NCI-H187 treated with DMSO at 0.1 percent for 48 hours (cell line): Measurements from ENCODE around the gene TTC31.
A peak's percentile ranks its signal among the peaks of the same experiment; 100 is the strongest.
"Not testable (repeated sequence)": the region's sequence is repeated elsewhere in the genome, so short reads cannot be mapped to it uniquely, and the experiment has no call there.

Source experiments
- DNase-seq: peaks from one replicate; lab custom pipeline; 2025; lab: John Stamatoyannopoulos, UW

Gene TTC31

DNA sequence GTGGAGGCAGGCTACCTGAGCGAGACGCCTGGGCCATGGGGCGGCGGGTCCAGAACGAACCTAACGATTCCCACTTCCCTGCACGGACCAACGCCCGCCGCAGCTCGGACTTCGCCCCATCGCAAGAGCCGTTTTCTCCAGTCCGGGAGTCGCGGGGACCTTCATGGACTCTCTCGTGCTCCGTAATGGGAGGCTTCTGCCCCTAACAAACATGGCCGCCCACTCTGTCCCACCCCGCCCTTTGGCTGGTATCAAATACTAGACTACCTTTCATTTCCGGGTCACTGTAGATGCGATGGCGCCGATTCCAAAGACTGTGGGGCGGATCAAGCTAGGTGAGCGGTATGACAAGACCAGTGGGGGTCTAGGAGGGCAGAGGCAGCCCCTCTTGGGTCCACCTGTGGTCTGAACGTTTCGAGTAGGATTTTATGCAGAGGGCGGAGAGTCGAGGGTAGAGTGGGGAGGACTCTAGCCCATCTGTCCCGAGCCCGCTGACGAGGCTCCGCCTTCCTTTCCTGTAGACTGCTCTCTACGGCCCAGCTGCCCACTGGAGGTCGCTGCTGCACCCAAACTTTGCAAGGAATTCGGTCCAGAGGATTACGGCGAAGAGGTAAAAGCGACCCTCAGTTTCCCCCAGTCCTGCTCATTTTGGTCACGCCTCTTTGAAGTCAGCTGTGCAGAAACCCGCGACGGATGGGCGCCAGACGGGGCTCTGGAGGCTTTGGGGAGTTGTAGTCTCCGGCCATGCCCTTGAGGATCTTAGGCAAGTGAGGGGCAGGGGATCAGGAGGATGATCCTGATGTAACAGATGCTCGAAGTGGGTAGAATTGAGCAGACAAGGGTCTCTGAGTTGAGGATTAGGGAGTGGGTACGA lies at the start of gene TTC31, which contains the start of gene CCDC142:
Gene TTC31 (plus strand): TSS at position 281 of the 874 bp plus-strand sequence. CDS start 15 bp downstream, at position 296.
Gene CCDC142 (minus strand): TSS at position 198 of the 874 bp plus-strand sequence. CDS start 161 bp downstream, at position 37.
- peak; percentile 56 for DNase-seq

DNA sequence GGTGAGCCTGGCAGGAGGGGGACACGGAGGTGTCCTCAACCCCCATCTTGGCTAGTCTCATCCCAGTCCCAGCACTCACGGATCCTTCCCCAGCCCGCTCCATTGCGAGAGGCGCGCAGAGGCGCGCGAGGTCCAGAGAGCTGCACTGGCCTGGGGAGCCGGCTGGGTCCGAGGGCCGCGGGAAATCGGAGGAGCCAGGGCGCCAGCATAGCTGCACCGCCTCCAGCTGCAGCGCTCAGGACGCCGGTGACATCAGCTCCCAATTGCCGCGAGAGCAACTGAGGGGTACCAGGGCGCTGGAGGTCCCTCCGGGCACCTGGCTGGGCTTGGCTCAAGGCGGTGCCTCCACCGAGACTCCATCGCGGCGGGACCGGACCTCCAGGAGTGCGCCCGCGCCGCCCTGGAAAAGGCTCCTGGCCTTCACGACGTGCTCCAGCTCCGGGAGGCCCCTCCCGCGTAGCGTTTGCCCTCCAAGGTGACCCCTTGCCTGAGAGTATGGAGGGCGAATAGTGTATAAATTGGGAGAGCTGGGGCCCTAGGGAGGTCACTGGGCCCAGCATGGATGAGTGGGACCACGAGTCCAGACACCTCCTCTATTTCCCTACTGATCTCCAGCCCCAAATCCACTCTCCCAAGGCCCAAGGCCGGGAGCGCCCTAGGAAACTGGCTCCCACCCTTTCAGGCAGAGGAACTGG lies 46.6 kb upstream of the TTC31 start:
- no peak for DNase-seq

DNA sequence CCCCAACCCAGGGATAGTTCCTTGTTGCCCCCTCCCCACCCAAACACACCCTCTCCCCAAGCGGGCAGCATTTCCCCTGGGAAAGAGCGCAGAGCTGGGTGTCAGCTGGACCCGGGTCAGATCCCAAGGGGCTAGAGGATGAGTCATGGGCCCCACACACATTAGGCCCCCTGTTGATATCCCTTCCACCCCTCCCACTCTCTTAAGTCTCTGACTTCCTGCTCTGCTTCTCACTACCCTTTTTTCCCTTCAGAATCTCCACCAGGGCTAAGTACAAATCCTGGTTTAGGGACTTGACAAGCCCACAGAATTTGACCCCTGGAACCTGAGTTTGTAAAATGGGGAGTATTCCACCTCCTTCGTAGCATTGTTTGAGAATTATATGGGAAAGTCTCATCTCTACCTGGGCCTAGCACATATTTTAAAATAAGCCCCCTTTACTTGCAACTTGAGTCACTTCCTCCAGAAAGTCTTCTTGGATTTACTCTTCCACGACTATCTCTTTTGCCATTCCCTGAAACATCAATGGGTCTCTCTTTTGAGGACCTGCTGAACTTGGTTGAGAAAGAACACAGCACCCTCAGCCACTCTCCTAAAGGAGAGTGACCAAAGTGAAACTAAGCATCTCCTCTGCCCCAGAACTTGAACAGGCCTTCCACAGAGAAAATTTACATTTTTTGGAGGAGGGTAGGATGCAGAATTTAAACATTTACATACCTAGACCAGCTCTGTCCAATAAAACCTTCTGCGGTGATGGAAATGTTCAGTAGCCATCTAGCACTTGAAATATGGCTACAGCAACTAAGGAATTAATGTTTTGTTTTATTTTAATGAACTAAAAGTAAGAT lies 45.8 kb upstream of the TTC31 start:
- DNase-seq: no peak

DNA sequence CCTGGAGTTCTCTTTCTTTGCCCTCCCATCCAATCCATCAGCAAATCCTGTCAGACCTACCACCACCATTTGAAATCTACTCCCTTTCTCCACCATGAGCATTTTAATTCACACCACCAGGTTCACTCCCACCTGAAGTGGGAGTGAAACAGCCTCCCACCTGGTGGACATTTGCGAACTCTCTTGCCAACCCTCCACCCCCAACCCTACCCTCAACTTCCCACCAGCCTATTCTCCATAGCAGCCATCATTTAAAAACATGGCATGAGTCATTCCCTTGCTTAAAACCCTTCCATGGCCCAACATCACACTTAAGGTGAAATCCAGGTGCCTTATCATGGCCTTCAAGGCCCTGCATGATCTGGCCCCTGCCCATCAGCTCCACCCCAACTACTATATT lies 44.6 kb upstream of the TTC31 start:
- no peak for DNase-seq

DNA sequence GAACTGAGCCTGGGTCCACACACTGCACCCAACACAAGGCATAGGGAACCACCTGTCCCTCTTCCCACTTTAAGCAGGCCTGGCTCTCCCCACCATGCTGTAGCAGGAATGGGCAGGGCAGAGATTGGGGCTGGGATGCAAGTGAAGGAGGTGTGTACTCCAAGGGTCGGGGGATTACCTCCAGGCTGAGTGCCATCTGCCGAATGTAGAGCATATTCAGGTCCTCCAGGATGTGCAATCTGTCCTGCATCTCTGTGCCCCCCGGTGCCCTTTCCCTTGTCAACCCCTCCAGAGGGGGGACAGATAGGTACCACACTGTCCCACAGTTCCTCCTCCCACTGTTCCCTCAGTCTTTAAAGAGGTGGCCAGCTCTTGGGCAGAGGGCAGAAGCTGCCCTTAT lies 43.5 kb upstream of the TTC31 start:
- no peak for DNase-seq

DNA sequence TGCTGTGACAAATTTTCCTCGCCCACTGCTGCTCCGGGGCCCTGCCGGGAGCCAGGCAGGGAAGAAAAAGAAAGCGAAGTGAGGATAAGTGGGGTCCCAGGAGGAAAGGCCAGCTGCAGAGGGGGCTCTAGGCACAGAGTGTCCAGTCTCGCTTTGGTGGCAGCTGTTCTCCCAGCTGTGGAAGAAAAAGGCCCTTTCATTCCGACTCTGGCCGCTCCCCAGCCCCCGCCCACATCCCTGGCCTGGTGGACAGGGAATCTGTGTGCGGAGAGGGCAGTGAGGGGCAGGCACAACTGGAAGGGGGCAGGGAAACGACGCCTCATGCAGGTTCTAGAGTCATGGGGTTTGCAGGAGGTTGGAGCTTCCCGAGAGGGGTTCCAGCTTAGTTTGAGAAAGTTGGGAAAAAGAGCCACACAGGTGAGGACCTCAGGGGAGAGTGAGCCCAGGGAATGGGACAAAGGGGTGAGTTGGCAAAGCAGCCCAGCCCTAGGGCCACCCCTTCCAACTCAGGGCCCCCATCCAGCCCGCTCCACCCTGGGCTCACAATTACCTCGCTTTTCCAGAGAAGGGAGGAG lies 43.0 kb upstream of the TTC31 start:
- DNase-seq: no peak

DNA sequence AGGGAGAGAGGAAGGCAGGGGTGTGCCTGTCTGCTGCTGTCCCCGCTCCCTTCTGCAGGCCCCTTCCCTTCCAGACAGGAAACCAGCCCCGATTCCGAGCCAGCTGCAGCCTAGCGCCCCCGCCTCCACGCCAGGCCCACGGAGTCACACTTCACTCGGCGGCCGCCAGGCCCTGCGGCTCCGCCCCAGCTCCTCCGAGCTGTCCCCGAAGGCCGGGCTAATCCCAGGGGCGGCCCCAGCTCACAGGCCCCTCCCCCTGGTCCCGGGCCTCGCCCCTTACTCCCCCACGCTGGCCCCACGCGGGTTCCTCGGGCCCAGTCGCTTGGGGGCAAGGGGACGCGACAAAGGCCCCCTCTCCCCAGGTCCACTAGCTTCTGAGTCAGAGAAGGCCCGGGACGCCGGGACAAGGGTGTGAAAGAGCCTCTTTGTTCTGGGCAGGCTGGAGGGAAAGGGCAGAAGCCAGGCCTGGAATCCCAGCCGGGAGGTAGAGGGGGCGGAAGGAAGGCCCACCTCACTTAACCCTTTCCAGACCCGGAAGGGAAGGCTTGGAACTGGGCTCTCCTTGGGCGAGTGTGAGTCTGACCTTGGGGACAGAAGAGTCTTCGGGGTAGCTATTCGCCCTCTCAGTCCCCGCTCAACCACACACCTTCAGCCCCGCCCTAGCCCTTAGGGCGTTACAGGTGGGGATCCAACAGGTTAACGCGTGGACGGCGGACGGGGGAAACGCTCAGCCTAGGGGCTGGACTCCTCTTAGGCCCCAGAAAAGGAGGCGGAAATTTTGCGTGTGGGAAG lies 42.3 kb upstream of the TTC31 start:
- no peak for DNase-seq

DNA sequence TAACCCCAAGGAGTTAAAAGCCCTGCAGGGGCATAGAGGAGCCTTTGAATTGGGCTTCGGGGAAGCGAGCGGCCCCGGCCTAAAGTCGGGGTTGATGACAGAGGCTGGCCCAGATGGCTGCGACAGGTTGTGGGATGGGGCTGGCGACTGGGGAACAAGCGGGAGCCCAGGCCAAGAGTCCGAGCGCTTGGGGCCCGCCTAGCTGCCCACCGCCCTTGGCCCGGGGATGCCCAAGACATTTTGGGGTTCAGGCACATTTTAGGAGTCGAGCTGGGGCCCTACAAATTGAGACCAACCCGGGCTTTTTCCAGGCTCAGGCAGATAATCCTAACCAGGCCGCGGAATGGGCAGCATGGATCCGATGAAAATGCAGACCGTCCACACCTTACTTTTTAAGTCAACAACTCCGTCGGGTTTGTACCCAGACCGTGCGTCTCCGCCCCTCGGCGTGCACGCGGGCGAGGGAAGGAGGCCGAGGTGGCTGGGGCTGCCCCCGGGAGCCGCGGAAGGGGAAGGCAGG lies 41.7 kb upstream of the TTC31 start:
- no peak for DNase-seq

DNA sequence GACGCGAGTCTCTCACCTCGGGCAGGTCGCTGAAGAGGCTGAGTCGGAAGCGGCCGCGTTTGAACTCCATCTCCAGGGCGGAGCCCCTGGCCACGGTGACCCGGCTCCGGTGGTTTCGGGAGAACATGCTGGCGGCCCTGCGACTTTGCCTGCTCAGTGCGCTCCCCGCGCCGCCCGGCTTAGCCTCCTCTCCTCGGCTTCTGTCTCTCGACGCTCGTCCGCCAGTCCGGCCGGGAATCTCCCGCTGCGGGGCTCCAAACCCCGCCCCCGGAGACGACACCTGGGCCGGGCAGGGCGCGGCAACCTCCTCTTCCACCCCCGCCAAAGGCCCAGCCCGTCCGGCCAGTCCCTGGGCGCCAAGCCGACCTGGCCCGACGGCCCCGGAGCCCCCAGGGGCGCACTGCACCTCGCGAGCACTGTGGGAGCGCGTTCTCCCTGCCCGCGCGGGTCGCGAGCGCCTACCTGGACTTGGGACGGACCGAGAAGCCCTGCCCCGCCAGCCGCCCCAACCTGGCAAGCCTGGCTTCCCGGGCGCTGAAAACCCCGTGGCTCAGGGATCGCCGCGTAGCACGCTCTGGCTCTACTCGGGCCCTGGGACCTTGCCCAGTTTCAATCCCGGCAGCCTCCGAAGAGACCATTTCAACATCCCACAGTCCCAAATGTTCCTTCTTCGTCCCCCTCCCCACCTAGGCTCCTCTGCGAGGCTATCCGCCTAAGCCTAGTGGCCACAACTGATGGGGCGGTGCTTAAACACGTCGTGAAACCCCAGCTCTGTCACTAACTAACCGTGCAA lies 41.0 kb upstream of the TTC31 start, which contains the start of gene RTKN:
Gene RTKN (minus strand): TSS at position 248 of the 793 bp plus-strand sequence. CDS start 121 bp downstream, at position 127.
- no peak for DNase-seq

DNA sequence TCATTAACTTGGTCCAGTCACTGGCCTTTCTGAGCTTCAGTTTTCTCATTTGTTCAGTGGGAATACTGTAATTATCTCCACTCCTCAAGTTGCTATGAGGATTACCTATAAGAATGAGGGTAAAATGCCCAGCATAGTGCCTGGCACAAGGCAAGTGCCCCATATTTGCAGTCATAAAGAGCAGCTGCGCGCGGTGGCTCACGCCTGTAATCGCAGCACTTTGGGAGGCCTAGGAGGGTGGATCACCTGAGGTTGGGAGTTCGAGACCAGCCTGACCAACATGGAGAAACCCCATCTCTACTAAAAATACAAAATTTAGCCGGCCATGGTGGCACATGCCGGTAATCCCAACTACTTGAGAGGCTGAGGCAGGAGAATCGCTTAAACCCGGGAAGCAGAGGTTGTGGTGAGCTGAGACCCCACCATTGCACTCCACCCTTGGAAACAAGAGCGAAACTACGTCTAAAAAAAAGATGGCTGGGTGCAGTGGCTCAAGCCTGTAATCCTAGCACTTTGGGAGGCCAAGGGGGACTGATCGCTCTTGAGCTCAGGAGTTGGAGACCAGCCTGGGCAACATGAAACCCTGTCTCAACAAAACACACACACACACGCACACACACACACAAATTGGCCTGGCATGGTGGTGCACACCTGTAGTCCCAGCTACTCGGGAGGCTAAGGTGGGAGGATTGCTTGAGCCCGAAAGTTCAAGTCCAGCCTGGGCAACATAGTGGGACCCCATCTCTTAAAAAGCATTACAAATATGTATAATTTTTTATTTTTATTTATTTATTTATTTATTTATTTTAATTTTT lies 40.2 kb upstream of the TTC31 start:
- not testable (repeated sequence) for DNase-seq

DNA sequence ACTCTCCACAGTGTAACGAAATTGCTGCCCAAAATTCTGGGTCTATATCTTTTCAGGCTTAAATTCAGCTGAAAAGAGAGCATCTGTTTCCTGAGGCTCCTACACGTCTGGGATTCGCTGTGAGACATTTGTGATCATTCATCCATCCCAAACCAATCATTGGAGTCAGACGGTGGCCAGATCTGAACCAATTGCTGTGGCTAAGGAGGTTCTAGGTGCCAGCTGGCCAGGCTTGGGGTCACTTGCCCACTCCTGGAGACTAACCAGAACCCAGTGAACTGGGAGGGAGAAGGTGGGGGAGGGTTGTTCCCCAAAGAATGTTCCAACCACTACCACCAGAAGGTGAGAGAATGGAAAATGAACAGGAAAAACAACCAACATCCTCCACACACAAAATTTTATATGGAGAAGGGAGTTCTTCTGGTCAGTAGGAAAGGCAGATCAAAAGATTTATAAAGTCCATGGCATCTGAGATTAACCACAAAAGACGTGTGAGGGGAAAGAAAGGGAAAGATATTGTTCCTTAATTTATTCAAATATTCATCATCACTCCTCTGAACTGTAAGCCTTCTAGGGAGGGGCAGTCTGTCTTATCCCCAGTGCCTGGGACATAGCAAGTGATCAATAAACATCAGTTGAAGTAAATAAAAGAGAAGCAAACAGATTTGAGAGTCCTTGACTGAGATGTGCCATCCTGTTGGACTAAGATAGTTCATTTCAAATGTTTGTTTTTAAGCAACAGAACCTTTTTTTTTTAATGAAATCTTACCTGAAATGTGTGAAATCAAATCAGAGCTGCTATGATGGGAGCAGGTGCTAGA lies 38.2 kb upstream of the TTC31 start:
- DNase-seq: no peak

DNA sequence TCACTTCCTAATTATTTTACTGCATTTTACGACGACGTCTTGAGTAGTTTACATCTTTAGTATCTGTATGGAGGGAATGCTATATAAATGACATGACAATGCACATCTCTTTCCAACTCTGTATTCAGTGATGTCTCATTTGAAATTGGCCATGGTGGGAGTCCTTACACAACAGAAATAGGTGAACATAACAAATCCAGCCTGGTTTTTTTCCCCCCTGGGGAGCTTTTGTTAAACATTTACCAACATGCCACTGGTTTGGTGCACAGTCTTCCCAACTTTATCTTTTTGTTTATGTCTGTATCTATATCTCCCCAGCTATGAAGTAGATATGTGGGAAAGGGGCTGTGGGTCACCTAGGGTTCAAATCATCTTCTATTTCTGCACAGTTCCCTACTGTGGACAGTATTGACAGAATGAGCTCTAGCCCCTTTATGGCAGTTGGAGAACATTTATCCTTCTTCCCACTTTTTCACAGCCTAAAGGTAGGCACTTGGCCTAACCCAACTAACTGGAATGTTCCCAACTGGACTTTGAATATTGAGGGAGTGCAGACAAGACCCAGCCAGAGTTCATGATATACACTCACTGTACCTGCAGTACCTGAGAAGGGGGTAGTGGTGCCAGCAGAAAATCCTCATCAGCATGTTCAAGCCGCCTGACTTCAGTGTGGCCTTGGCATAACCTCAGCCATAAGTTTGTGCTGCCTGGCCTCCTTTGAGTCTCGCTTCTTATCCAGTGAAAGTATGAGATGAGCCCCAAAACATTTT lies 35.5 kb upstream of the TTC31 start:
- DNase-seq: no peak

DNA sequence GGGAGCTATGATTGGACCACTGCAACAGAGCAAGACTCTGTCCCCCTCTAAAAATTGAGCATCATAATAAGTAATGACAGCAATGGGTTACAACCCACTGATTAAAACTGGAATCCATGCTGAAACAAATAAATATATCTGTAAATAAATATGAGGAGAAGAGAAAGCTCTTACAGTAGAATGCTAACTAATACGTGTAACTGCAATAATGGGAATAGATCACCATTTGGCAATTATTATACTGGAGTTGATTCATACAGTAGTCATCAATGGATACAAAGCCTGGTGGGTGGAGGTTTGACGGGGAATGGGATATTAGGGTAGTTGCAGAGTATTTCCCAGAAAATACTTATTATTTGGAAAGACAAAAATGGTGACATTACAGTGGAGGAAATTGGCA lies 34.1 kb upstream of the TTC31 start:
- no peak for DNase-seq

DNA sequence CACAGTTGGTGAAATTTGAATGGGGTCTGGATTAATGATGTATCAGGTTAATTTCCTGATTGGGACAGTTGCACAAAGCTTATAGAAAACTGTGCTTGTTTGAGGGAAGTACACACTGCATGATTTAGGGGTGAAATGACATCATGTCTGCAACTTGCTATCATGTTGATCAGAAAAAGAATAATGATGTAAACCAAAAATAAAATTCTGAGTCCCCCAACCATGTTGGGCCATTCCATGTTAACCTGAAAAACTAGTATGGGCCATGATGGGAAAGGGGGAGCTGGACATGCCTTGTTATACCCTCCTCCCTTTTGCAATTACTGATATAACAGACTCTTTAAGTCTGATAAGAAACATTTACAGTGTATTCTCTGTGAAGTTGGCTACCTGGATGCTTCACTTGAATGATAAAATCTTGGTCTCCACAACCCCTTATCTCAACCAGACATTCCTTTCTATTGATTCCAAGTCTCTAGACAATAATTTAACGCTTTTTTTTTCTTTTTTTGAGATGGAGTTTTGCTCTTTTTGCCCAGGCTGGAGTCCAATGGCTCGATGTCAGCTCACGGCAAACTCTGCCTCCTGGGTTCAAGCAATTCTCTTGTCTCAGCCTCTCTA lies 32.2 kb upstream of the TTC31 start:
- DNase-seq: no peak

DNA sequence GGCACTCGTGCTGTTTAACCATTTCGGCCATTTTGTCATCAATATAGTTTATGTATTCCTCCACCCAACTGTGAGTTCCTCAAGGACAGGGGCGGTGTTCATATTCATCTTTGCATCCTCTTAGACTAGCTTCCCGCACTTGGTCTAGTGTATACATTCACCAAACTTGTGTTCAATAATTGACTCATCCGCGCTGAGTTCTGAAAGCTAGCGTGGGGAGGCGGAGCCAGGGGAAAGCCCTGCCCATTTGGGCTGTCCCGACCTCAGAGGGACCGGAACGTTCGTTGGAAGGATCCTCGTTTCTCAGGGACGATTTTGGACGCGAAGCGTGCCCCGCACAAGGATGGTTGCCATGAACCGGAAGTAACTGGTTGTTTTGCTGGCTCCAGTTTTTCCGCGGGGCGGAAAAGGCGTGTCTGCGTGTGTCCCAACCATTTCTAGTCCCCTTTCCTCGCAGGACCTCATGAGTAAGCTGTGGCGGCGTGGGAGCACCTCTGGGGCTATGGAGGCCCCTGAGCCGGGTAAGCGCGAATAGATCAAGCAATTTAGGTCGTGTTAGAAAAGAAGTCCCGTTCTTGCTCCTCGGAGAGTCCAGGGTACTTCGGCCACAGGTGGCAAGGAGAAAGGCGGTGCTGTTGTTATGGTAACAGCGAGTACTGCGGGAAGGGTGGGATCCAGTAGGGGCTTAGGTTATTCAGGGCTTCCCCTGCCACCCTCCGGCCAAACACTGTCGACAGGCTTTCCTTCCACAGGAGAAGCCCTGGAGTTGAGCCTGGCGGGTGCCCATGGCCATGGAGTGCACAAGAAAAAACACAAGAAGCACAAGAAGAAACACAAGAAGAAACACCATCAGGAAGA lies 28.0 kb upstream of the TTC31 start, which contains the start of gene INO80B:
Gene INO80B (plus strand): TSS at position 434 of the 858 bp plus-strand sequence. CDS start 30 bp downstream, at position 464.
- peak; percentile 62 for DNase-seq

DNA sequence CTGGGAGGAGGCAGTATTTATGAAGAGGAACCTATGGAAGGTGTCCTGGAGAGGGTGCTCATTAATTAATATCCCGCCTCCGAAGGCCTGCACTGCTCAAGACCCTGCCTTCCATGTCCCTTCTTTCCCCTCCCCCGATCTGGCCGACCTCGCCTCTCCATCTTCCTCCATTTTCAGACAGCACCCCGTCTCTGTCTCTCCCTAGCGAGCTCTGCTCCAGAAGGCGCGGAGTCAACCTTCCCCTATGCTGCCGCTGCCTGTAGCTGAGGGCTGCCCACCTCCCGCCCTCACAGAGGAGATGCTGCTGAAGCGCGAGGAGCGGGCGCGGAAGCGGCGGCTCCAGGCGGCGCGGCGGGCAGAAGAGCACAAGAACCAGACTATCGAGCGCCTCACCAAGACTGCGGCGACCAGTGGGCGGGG lies 25.7 kb upstream of the TTC31 start:
- no peak for DNase-seq
